DMS153 treated with DMSO at 0.1 percent for 48 hours (cell line): ENCODE data around the gene PEX26.
A peak's percentile ranks its signal among the peaks of the same experiment; 100 is the strongest.
"Not testable (repeated sequence)": the region's sequence is repeated elsewhere in the genome, so short reads cannot be mapped to it uniquely, and the experiment has no call there.

ENCODE experiments used
- DNase-seq: peaks from one replicate; lab custom pipeline; 2025; ENCODE audit not compliant: unreplicated experiment; lab: John Stamatoyannopoulos, UW

Gene PEX26

GRCh38 chr22:18070556-18071306 is 7.1 kb upstream of the PEX26 start:
- DNase-seq = peak; percentile 39

GRCh38 chr22:18071307-18071967 is 6.4 kb upstream of the PEX26 start:
- DNase-seq = not testable (repeated sequence)

GRCh38 chr22:18071968-18072310 is 5.9 kb upstream of the PEX26 start:
- no peak for DNase-seq

GRCh38 chr22:18073467-18073866 is 4.3 kb upstream of the PEX26 start:
- no peak for DNase-seq

GRCh38 chr22:18073927-18074326 is 3.9 kb upstream of the PEX26 start:
- not testable (repeated sequence) for DNase-seq

GRCh38 chr22:18075101-18075719 is 2.6 kb upstream of the PEX26 start:
- DNase-seq = no peak

- peak; percentile 71 for DNase-seq
Observed at GRCh38 chr22:18075720-18076497, 1.9 kb upstream of the PEX26 start.

GRCh38 chr22:18077087-18077638 is 627 bp upstream of the PEX26 start:
- no peak for DNase-seq

- DNase-seq = no peak
Observed at GRCh38 chr22:18078329-18079041, 695 bp downstream of the PEX26 start.

GRCh38 chr22:18079706-18080233 is 2.0 kb downstream of the PEX26 start:
- DNase-seq = no peak

GRCh38 chr22:18081416-18081815 is 3.6 kb downstream of the PEX26 start:
- no peak for DNase-seq

GRCh38 chr22:18082467-18082866 is 4.7 kb downstream of the PEX26 start:
- no peak for DNase-seq

GRCh38 chr22:18083406-18083805 is 5.6 kb downstream of the PEX26 start:
- no peak for DNase-seq

GRCh38 chr22:18085188-18085587 is 7.4 kb downstream of the PEX26 start:
- no peak for DNase-seq

GRCh38 chr22:18087350-18087855 is 9.6 kb downstream of the PEX26 start:
- DNase-seq = no peak

GRCh38 chr22:18088825-18089568 is 11.2 kb downstream of the PEX26 start:
- no peak for DNase-seq

GRCh38 chr22:18090286-18090685 is 12.5 kb downstream of the PEX26 start:
- no peak for DNase-seq

- no peak for DNase-seq
Observed at GRCh38 chr22:18091478-18091877, 13.7 kb downstream of the PEX26 start.

- DNase-seq = no peak
Observed at GRCh38 chr22:18091916-18092526, 14.2 kb downstream of the PEX26 start.
